Heart right ventricle (tissue), 16 donors: ENCODE results near the gene COL4A6. TPM values are rescaled to one million over a fixed set of nuclear protein-coding genes. Genes with fewer than 3 reads are reported as not detected.

Experiments
- ATAC-seq, 8 donors: fragments of 200-7000 bp; cut with Tn5 transposase; one replicate each; pipeline ENCODE4 v1.9.1; 2020; ENCODE audit warnings: mild to moderate bottlenecking in 8 of 8, moderate library complexity in 8 of 8, moderate number of reproducible peaks in 1 of 8
- DNase-seq, 2 donors: peaks; one replicate each; pipeline ENCODE4 v3.0.0-alpha.2; 2020
- H3K27ac ChIP-seq, 10 donors: fragments of 200-600 bp; sonication (generic) in 2 of 10; one replicate each; pipeline versions ENCODE4 v1.5.0 to v1.8.0; 2020 to 2022; ENCODE audit warnings: mild to moderate bottlenecking in 3 of 10
- H3K27me3 ChIP-seq, 7 donors: fragments of 200-600 bp; one replicate each; pipeline ENCODE4 v1.8.0; 2021 to 2022; ENCODE audit warnings: mild to moderate bottlenecking in 2 of 7
- H3K36me3 ChIP-seq, 9 donors: fragments of 200-600 bp; sonication (generic) in 1 of 9; one replicate each; pipeline versions ENCODE4 v1.5.0 to v1.8.0; 2020 to 2022; ENCODE audit warnings: mild to moderate bottlenecking in 2 of 9
- H3K4me1 ChIP-seq, 9 donors: fragments of 200-600 bp; sonication (generic) in 1 of 9; one replicate each; pipeline versions ENCODE4 v1.5.0 to v1.8.0; 2020 to 2022; ENCODE audit warnings: mild to moderate bottlenecking in 4 of 9
- H3K4me3 ChIP-seq, 10 donors: fragments of 200-600 bp; sonication (generic) in 2 of 10; one replicate each; pipeline versions ENCODE4 v1.5.0 to v1.8.0; 2020 to 2022; ENCODE audit warnings: mild to moderate bottlenecking in 7 of 10, moderate library complexity in 2 of 10
- H3K9me3 ChIP-seq, 11 donors: fragments of 200-600 bp in 10 of 11; sonication (generic) in 2 of 11; one replicate each; pipeline versions ENCODE4 v1.5.0 to v1.8.0; 2013 to 2022; ENCODE audit warnings: mild to moderate bottlenecking in 2 of 11, control low read depth in 1 of 11, moderate library complexity in 1 of 11
- CTCF ChIP-seq, 9 donors: fragments of 200-600 bp; sonication (generic) in 2 of 9; IDR thresholded peaks; one replicate each; pipeline versions ENCODE4 v1.5.0 to v1.8.0; 2021 to 2022; ENCODE audit warnings: antibody characterized with exemption in 9 of 9, mild to moderate bottlenecking in 5 of 9, moderate library complexity in 1 of 9
- WGBS, 2 donors: extraction: QIAGEN DNeasy Blood & Tissue Kit; methylation state at CpG; one replicate each; pipeline ENCODE4 v1.1.7; 2013; ENCODE audit warnings: inconsistent platforms in 1 of 2; 5-methylcytosine and 5-hydroxymethylcytosine counted together
- intact Hi-C, 10 donors: fragments of 100-400 bp; cut with DNase I; formaldehyde crosslinking; loops; one replicate each; pipeline versions ENCODE4 v1.11.1 to v1.14.2; 2022
- polyA plus RNA-seq, 2 donors: library from polyadenylated mRNA; stranded (reverse); fragments of 200-250 nt; gene quantifications; one replicate each; pipeline ENCODE4 v1.2.3, GENCODE V29; 2013
- total RNA-seq, 10 donors: library from RNA; stranded (reverse); fragmentation: NEBNext Ultra II Directional in 3 of 10; extraction: Animal tissue kit (Norgen Biotek cat#: 25700) in 3 of 10; gene quantifications; one replicate each; pipeline versions ENCODE4 v1.2.1 to v1.2.4, GENCODE V29; 2021 to 2023
- donor health status: Arrhythmogenic right ventricular cardiomyopathy.
- donor health status: ischemic (EF 13 %, LVEDD 7.1; RV severe dilation, severe dysfunction).
- donor health status: healthy with polysubstance abuse.
- donor health status: DM: no; HTN: yes; CAD: no.
- donor health status: DM: no; HTN: no; CAD: no.
- donor health status: ischemic (EF 25% LVEDD 6.9; RV normal size, moderate dysfunction).
- donor health status: ischemic (EF 25% LVEDD 5.7; RV mildly dilated, moderate dysfunction).
- donor health status: healthy.
- donor health status: DM: yes; HTN: yes; CAD: no.
- donor health status: Ischemic cardiomyopathy.
- donor health status: ischemic (EF 35%, LVEDD 5.7; RV mildly dilated, moderate dysfunction).
- donor health status: nonischemic (EF 11% LVEDD 7.7; RV severe dilation, severe dysfunction).
- donor health status: DM: yes; HTN: yes; CAD: no.
- donor health status: PGD.
- donor health status: ischemic (EF 29% LVEDD 5.4; RV normal size, mild dysfunction).
- donor health status: nonischemic (EF 23%, LVEDD 6.1; RV moderate dilation, normal function).

Gene COL4A6
- total and polyA plus RNA-seq, 12 donors: 1.7 to 10.8 (median 7.6) TPM

GRCh38 chrX:108285356-108285755 lies 152.9 kb downstream of the COL4A6 start:
- no peak for ATAC-seq
- intact Hi-C loops: no loop called here
- Histone ChIP-seq H3K4me1 (peaks cover 0 to 8% (median 0%) of the 10 kb centered on the region in 9 donors), H3K27me3 (peaks cover 0 to 27% (median 0%) of the 10 kb centered on the region in 7 donors), H3K4me3 (no peak overlapping the region), H3K27ac (no peak overlapping the region), H3K36me3 (no peaks in the 10 kb centered on the region), H3K9me3 (no peaks in the 10 kb centered on the region)
- no peak for TF ChIP-seq CTCF (IDR thresholded peaks at IDR 0.05)
- no peak for DNase-seq
- 12 to 20% methylated on average over 2 of the region's 2 CpGs for WGBS, 2 donors

- H3K36me3 ChIP-seq: no peaks in the 10 kb centered on the region
- no peaks in the 10 kb centered on the region for H3K4me1 ChIP-seq
- 70 to 72% methylated on average over 4 of the region's 4 CpGs for WGBS, 2 donors
- no peak for TF ChIP-seq CTCF (IDR thresholded peaks at IDR 0.05)
- intact Hi-C loops: no loop called here
- no peak overlapping the region for H3K4me3 ChIP-seq
- ATAC-seq (no peak), DNase-seq (no peak)
- H3K27me3 ChIP-seq: peaks cover 0 to 11% (median 0%) of the 10 kb centered on the region in 7 donors
- H3K9me3 ChIP-seq: no peaks in the 10 kb centered on the region
- no peak overlapping the region for H3K27ac ChIP-seq
Measured at GRCh38 chrX:108275732-108276131, 162.5 kb downstream of the COL4A6 start.

DNA sequence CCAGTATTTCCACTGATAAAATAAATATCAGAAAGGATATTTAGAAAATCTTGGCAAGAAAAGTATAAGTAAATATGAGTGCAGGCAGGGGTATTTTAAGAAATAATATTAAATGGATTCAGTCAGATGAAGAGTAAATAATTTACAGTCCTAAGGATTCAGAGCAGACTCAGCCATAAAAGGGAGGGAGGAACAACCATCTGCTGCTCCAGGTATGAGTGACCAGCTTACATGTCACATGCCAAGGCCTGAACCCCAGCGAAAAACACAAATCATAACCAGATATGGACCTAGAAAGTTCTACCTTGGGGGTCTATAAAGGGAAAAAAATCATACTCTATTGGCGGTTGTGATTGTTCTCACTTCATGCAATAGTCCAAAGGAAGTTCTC lies 166.8 kb downstream of the COL4A6 start:
- Histone ChIP-seq H3K27me3 (peaks cover 0 to 29% (median 0%) of the 10 kb centered on the region in 7 donors), H3K9me3 (no peaks in the 10 kb centered on the region)

DNA sequence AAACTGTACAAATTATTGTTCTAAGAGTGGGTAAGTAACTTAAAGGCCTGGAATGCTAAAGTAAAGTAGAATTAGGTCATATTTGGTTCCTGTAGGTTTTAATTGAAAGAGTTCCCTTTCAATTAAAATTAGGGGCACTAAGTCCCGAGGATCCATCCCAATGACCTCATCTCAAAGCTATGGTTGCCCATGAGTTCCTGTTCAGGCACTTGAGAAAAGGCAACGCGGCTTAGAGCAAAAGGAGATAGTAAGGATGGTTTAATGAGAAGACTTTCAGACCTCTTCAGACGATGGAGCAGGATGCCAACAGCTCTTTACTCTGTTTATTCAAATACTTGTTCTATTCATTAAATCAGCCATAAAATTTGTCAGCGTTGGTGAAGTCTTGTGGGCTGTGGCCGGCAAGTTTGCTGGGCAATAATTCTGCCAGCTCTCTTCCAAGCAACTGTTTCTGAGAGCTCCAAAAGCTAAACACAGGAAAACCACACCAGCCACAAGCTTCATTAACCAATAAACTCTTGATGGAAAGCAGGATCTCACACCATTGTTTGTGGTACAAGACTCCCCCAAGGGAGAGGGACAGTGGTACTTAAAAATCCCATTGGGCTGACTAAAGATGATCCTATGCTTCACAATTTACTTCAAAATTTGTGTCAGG lies 167.4 kb downstream of the COL4A6 start:
- DNase-seq: no peak
- H3K36me3 ChIP-seq: no peaks in the 10 kb centered on the region
- intact Hi-C loops: no loop called here
- TF ChIP-seq CTCF (IDR thresholded peaks at IDR 0.05): no peak
- H3K4me1 ChIP-seq: no peaks in the 10 kb centered on the region
- no peak overlapping the region for H3K27ac ChIP-seq
- no peak for ATAC-seq
- H3K27me3 ChIP-seq: peaks cover 0 to 32% (median 0%) of the 10 kb centered on the region in 7 donors
- H3K4me3 ChIP-seq: no peak overlapping the region
- H3K9me3 ChIP-seq: no peaks in the 10 kb centered on the region
- WGBS, 2 donors: 71% methylated on average over 6 of the region's 6 CpGs

More for the DNA sequence above, 166.8 kb downstream of the COL4A6 start:
- no peak overlapping the region for H3K4me3 ChIP-seq
- intact Hi-C loops: no loop called here
- no peak overlapping the region for H3K27ac ChIP-seq
- 48 to 52% methylated on average over 2 of the region's 2 CpGs for WGBS, 2 donors
- no peak for TF ChIP-seq CTCF (IDR thresholded peaks at IDR 0.05)
- H3K4me1 ChIP-seq: no peaks in the 10 kb centered on the region
- ATAC-seq: no peak
- no peaks in the 10 kb centered on the region for H3K36me3 ChIP-seq
- no peak for DNase-seq
